ENCODE measurements around the gene CYP17A1.
"Not testable (repeated sequence)": the region's sequence is repeated elsewhere in the genome, so short reads cannot be mapped to it uniquely, and the experiment has no call there.

CYP17A1 gene

DNA sequence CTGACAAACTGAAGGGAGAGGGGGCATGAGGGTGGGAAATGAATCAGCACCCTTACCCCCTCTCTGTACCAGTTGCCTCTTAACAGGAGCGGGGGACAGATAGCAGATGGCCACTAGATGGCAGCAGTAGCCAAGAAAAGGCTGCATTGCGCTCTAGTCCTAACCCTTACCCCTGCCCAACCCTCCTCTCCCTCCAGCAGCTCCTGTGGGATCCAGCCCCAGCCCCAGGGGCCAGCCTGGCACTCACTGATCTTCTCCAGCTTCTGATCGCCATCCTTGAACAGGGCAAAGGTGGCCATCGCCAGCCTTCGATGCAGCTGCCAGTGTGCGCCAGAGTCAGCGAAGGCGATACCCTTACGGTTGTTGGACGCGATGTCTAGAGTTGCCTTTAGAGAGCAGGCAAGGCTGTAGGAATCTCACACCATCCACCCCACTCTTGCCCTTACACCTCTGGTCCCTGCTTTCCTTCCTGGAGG, 2.2 kb downstream of the CYP17A1 start:
- peak; percentile 85 for DNase-seq (ENCODE audit: low spot score)

DNA sequence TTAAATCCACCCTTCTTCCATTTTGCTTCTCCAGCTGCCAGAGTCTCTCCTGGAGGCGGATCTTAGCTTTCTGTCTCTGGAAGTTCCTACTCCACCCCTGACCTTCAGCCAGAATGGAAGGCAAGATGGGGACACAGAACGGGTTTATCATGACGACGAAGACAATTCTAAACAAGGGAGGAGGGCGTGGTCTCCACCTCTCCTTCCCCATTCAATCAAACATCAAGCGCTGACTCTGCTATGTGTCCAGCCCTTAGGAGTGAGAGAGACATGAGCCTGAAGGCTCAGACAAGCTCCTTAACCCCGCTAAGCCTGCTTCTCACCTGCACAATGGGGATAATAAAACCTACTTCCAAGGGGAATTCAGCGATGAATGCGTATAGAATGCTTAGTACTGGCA, 3.1 kb downstream of the CYP17A1 start:
- DNase-seq (ENCODE audit: low spot score): no peak

DNA sequence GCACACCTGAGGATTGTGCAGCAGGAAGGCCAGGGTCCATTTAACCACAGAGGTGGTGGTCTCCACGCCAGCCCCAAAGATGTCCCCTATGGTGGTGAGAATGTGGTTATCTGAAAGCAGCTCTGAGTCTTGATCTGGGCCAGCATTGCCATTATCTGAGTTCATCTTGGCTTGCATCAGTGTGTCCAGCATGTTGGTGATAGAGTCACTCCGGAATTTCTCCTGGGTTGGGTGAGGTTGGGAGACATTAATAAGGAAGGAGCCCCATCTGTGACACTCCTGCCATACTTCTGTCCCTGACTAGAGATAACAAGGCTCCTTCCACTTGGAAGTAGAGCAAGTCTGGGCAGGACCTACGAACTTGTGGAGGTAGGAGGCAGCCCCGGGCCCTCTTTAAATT, 4.2 kb downstream of the CYP17A1 start:
- DNase-seq (ENCODE audit: low spot score): no peak

DNA sequence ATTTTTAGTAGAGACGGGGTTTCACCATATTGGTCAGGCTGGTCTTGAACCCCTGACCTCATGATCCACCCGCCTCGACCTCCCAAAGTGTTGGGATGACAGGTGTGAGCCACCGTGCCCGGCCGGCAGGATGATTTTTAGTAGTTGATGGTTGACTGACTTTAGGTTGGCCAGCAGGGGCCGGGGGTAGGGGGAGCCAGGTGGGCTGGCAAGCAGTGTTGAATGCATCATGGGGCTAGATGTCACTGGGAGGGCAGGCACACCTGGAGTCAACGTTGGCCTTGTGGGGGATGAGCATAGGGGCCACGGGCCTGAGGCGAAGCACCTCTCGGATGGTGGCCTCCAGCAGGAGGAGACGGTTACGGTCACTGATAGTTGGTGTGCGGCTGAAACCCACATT, 5.0 kb downstream of the CYP17A1 start:
- DNase-seq (ENCODE audit: low spot score): no peak

DNA sequence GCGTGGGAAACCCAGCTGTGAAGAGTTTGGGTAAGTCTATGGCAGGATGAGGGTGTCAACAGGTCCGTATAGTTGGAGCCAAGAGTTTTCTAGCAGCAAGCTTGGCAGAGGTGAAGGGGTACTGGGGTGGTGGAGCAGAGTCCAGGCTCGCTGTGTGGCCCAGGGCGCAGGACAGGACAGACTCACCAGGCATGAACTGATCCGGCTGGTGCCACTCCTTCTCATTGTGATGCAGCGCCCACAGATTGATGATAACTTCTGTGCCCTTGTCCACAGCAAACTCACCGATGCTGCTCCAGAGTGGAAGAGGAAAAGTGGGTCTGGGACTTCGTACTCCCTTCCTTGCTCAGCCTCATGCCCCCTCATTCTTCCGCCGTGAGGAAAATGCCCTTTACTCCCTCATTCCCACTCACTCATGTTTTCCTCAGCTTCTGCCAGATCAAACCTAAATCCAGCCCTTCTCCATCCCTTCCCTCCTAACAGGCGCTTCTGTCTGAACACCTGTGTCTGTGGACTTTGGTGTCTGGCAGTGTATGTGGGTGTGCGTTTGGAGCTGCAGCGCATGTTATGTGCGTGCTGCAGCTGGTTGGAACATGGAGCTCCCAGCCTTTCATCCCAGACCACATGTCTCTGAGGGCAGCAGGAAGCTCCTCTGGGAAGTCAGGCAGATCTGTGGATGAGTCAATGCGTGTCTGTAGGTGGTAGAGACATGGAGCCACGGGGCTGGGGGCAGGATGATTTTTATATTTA, 5.7 kb downstream of the CYP17A1 start:
- no peak for DNase-seq (ENCODE audit: low spot score)

DNA sequence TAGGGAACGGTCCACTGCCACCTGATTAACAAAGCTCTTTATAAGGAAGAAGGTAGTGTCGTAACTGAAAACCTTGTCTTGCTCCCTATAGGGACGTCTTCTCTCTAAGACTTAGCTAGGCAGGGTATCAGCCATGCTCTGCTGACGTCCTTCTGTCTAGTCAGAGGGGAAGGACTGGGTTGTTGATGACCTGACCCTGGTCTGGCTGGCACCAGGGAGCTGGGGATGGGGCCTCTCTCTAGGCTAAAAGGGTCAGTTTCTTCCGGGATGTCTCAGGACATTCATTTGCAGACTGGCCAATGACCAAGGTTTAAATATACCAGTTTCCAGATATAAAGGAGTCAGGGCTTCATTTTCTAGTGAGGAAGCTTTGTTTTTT, 9.6 kb downstream of the CYP17A1 start:
- DNase-seq (ENCODE audit: low spot score): no peak

DNA sequence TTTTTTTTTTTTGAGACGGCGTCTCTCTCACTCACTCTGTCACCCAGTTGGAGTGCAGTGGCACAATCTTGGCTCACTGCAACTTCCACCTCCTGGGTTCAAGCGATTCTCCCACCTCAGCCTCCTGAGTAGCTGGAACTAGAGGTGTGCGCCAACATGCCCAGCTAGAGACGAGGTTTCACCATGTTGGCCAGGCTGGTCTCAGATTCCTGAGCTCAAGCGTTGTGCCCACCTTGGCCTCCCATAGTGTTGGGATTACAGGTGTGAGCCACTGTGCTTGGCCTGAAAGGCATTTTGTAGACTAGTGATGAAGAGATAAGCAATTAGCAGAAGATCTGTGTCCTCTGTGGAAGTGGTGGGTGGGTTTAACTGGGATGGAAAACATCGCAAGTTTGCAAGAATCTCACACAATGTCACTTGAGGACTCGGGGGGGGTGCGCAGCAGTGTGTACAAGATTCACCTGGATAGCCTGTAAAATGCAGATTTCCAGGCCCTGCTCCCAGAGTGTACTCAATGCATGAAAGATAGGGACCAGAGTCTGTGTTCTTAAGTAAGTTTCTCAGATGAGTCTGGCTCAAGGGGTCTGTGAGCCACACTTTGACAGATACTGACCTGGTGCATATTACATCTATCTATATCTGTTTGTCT, 10.9 kb downstream of the CYP17A1 start:
- no peak for DNase-seq (ENCODE audit: low spot score)

DNA sequence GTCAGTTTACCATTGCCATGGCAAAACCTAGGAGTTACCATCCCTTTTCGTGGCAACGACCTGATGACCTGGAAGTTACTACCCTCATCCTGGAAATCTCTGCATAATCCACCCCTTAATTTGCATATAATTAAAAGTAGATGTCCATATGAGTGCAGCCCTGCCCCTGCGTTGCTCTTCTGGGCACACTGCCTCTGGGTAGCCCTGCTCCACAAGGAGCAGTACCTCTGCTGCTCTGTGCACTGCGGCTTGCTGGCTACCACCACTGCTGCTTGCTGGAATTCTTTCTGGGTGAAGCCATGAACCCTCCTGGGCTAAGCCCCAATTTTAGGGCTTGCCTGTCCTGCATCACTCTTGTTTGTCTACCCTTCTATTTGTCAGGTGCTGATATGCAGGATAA, 12.5 kb downstream of the CYP17A1 start:
- no peak for DNase-seq (ENCODE audit: low spot score)

DNA sequence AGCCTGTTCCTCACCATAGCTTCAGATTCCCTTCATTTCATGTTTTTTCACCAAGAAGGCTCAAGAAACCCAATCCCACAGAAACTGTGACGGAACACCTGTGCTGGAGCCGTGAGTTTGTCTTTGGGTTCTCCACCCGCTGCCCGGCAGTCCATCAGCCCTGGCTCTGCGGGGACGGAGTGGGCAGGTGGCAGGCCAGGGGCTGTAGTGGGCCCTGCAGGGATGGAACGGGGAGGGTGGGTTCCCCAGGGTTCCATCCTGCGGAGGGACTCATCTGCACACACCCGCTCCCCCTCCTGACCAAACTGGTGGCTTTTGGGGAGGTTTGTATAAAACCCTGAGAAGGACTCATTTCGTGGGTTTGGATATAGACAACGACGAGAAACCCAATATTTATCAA, 15.0 kb downstream of the CYP17A1 start:
- no peak for DNase-seq (ENCODE audit: low spot score)

DNA sequence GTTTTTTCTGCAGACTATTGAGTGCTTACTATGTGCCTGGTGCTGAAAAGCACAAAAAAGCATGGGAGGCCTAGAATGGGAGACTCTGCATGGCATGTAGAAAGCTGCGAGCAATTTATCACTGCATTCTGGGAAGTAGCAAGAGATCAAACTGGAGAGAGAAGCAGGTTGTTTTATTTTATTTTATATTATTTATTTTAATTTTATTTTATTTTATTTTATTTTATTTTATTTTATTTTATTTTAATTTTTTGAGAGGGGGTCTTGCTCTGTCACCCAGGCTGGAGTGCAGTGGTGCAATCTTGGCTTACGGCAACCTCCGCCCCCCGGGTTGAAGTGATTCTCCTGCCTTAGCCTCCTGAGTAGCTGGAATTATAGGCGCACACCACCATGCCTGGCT, 17.2 kb downstream of the CYP17A1 start:
- DNase-seq (ENCODE audit: low spot score): not testable (repeated sequence)

DNA sequence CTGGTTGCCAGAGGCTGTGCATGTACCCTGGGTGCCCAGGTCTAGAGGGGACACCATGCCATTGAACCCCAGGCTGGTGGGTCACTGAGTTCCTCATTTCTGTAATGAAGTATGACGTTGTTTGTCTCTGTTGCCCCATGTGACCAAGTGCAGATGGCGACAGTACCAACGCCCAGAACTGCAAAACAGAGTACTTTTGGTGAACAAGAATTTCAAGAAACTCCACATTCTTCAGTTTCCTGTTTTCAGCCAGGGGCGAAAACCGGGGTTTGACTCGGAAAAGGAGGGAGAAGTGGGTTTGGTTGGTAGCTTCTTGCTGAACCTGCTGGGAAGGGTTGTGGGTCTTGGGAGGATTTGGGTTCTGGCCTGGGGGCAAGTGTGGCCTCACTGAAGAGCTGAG, 18.2 kb downstream of the CYP17A1 start:
- no peak for DNase-seq (ENCODE audit: low spot score)

DNA sequence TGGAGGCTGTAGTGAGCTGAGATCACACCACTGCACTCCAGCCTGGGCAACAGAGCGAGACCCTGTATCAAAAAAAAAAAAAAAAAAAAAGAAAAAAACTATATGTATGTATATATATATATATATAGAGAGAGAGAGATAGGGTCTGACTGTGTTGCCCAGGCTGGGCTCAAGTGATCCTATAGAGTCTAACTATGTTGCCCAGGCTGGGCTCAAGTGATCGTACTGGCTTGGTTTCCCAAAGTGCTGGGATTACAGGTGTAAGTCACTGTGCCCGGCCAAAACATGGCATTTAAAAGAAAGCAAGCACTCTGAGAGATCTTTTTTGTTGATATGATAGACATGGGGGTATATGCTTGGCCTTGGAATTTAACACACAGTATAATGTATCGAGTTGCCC, 20.0 kb downstream of the CYP17A1 start:
- no peak for DNase-seq (ENCODE audit: low spot score)

DNA sequence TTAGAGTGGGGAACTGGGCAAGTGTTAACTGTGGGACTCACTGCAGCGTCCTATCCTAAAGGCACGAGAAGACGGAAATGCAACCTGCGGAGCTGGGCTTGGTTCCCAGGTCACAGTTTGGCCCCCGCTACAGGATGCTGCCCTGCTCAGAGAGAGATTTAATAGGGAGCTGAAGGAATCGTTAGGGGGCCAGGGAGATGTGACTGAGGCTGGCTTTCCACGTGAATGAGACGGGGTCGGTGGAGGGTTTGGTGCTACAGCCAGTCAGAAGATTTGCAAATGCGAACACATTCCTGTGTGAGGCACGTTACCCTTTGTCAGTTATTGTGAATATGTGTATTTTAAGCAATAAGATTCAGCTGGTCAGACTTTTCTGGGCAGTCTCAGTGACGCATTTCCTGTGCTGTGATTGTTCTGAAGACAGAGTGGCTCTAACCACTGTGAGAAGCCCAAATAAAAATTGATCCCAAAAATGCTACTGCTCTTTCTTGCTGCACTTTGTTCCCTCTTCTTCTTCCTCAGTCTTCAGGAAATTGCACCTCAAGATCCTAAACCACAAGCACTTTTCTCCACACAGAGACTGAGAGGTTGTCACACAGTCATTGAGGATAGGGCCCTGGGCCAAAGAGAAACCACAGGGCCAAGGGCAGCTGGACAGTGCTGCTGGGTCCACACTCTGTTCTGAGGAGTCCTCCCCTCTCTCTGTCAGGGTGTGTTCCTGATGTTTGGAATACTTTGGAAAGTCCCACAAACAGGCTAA, 21.2 kb downstream of the CYP17A1 start:
- peak; percentile 38 for DNase-seq (ENCODE audit: low spot score)

DNA sequence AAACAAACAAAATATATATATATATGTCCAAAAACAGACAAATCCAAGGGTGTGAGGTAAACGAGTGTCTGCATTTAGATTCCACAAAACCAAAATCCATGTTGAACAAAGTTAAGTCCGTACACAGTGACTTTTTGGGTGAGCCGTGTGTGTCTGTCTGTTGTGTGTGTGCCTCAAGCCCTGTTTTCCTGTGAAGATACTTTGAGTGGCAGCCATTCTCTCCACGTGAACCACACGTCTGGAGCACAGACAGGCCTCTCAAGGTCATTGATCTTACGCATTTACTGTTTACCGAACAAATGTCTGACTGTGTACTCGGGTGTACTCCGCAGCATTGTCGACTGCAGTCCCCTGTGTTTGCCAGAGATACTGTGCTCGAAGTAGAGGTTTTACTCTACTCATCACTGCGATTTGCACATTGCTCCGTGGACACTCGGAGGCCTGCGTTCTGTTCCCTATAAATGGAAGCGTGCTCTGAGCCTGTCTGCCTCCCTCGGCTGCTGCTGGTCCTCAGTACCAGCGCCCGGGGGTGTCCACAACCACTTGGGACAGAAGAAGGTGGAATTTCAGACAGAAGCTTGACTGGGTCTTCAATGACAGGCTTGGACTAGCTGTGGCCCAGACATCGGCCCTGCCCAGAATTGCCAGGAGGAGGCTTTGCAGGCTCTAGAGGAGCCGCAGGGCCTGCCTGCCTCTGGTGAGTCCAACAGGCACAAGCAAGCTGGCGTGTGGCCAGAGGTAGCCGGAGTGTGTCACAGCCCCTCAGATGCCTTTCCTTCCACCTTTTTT, 22.1 kb downstream of the CYP17A1 start:
- DNase-seq (ENCODE audit: low spot score): peak; percentile 54

DNA sequence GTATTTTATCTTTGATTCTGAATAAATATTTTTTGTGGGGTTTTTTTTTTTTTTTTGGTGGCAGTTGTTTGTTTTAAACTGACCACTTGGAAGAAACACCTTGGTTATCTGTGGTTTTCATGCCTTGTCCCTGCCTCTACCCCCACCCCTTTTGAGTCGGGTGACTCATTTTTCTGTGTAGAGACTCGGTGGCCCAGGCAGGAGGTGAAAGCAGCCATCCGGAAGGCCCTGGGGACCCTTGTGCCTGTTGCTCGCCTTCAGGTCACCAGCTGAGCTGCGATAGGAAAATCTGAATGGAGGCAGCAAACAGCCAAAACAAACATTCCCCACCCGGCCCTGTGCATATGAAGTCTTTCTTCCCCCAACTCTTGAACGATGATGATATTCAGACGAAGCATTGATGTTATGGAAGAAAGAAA, 22.8 kb downstream of the CYP17A1 start:
- no peak for DNase-seq (ENCODE audit: low spot score)

DNA sequence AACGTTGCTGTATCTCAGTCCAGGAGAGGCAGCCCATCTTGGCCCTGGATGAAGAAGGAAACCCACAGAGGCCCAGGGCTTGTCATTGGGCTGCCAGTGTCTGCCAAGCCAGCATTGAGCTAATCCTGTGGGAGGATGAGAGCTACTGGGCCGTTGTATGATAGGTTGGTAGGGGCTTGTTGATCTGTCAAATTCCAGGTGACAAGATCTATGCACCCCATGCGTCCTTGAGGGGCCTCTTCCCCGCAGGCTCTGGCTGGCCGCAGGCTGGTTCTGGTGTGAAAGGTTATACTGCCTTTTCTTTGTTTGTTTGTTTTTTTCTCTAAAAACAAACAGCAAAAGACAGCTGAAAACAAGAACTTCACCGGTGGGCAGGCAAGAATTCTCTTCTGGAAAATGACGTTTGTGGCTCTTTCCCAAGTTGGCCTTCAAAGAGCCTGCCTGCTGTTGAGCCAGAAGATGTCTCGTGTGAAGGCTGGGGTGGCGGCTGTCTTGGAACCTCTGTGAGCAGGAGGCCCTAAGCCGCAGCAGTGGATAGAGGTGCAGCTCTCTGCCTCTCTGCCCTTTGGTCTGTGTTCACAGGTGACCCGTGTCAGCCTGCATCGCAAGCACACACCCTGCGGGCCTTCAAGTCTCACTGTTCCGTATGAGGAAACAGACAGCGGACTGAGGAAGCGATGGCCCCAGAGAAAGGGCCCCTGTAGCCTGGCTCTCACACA, 23.3 kb downstream of the CYP17A1 start:
- DNase-seq (ENCODE audit: low spot score): no peak

DNA sequence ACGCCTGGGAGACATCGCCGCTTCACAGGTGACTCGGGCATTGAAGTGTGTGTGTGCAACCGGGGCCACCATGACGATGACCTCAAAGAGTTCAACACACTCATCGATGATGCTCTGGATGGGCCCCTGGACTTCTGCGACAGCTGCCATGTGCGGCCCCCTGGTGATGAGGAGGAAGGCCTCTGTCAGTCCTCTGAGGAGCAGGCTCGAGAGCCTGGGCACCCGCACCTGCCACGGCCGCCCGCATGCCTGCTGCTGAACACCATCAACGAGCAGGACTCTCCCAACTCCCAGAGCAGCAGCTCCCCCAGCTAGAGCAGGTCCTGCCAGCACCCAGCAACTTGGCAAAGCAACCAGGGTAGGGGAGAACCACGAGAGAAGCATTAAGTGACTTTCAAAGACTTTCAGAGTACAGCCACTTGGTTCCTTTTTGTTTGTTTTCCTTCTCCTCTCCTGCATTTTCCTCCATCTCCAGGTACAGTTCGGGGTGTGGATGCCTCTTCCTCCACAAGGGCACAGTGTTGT, 24.1 kb downstream of the CYP17A1 start:
- no peak for DNase-seq (ENCODE audit: low spot score)

DNA sequence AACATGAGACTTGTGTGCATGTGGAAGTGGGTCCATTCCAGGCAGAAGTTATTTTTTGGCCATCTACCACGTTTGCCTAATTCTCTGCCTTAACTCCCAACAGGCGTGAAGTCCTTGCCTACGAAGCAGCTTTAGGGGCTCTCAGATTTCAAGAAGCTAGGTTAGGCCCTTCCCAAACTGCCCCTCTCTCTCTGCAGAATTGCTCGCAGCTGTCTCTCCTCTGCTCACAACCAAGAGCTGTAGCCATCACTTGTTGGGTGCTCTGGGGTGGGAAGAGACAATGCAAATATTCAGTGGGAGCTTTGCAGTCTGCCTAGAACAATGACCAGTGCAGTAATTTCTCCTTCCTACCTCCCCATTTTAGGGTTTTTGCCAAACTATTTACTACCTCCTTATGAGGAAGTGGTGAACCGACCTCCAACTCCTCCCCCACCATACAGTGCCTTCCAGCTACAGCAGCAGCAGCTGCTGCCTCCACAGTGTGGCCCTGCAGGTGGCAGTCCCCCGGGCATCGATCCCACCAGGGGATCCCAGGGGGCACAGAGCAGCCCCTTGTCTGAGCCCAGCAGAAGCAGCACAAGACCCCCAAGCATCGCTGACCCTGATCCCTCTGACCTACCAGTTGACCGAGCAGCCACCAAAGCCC, 24.9 kb downstream of the CYP17A1 start:
- no peak for DNase-seq (ENCODE audit: low spot score)

DNA sequence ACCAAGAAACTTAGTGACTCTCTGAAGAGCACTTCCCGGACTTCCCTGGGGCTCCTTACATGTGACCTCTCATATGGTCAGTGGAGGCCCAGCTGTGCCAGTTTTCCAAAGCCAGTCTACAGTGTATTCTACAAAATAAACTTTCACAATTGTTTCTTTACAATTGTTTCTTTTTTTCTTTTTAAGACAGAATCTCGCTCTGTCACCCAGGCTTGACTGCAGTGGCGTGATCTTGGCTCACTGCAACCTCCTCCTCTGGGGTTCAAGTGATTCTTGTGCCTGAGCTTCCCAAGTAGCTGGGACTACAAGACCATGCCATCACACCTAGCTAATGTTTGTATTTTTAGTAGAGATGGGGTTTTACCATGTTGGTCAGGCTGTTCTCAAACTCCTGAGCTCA, 25.9 kb downstream of the CYP17A1 start:
- DNase-seq (ENCODE audit: low spot score): no peak

DNA sequence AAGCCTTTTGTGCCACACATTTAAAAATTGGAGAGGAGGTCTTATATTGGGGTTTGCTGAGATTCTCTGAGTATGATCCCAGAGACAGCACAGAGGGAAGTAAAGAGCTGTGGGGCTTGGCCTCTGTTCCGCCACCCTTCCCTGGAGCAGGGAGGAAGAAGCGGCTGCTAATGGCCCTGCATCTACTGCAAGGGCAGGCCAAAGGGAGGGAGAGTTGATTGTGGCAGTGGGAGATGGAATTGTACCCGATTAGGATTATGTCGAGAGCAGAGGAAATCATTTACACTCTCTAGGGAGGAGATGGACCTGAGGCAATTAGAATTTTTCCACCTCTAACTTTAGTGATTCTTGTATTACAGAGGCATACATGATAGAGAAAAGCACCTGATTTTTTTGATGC, 28.8 kb downstream of the CYP17A1 start:
- no peak for DNase-seq (ENCODE audit: low spot score)

All from cerebellar cortex (tissue), 1 donor.